Measurements from ENCODE around the gene DCAF11. TPM values are rescaled to one million over a fixed set of nuclear protein-coding genes. Genes with fewer than 3 reads are reported as not detected.

DCAF11 gene
- total RNA-seq, 1 experiment from 2014 or later = 52.7 TPM

DNA sequence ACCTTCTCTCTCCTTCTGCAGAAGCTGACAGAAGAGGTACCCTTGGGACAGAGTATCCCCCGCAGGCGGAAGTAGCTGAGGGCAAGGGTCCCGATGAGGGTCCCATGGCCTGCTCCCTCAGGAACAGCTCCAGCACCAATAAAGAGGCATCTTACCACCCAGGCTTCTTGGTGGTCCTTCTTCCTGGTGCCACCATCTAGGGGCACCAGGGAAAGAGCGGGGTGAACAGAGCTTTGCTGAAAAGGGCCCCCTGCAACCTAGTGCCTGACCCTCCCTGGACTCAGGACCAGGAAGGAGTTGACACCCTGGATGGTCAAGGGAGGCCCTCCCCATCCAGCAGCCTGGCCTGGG is 45.9 kb downstream of the DCAF11 start:
- H3K27me3 ChIP-seq (ENCODE audit: insufficient read depth, low read depth) = no peaks in the 10 kb centered on the region
- no TSS peak for BruUV-seq (replicated peaks)
- no peak overlapping the region for H2AFZ ChIP-seq
- H3K4me1 ChIP-seq (replicated peaks; ENCODE audit: insufficient read depth) = peaks cover 13% of the 10 kb centered on the region
- H3K79me2 ChIP-seq (ENCODE audit: low read depth) = no peaks in the 10 kb centered on the region
- no peaks in the 10 kb centered on the region; the same call in 1 of the 2 replicates for H3K36me3 ChIP-seq (ENCODE audit: low read depth)
- CTCF ChIA-PET = interaction anchor here (1.2 kb wide), 2 partner anchors 24 to 52 kb away, joined by 5 to 6 read pairs; partner anchors contain the start of gene PSME1
- H3F3A ChIP-seq (ENCODE audit: insufficient read depth, low read depth) = no peaks in the 10 kb centered on the region; the same call in 1 of the 2 replicates
- H4K20me1 ChIP-seq (ENCODE audit: insufficient read depth) = no peaks in the 10 kb centered on the region
- no peak overlapping the region for H3K27ac ChIP-seq
- TF ChIP-seq CTCF (conservative IDR thresholded peaks at IDR 0.05) (no peak), EZH2 (IDR thresholded peaks at IDR 0.05; ENCODE audit: low read depth) (no peak)
- intact Hi-C loops (cut with micrococcal nuclease; ENCODE audit: unreplicated experiment) = loop anchor here (2.0 to 5.0 kb wide), 2 partner anchors 68 to 102 kb away; partner anchors contain the start of gene PCK2
- H3K4me3 ChIP-seq = no peak overlapping the region
- POLR2A ChIA-PET (ENCODE audit: unreplicated experiment) = interaction anchor here (0.5 to 0.6 kb wide), 2 partner anchors 21 to 53 kb away, joined by 3 read pairs; partner anchors contain the start of gene CHMP4A
- no peaks in the 10 kb centered on the region for H3K9me2 ChIP-seq (ENCODE audit: insufficient read depth)
- peak overlapping the region; percentile 14; the same call in 1 of the 2 replicates for H3K4me2 ChIP-seq
- H3K9me3 ChIP-seq (ENCODE audit: insufficient read depth, low read depth) = no peaks in the 10 kb centered on the region
- no peak for DNase-seq

GRCh38 chr14:24160850-24161804 is 46.5 kb downstream of the DCAF11 start, which contains the start of gene IRF9:
Gene IRF9, plus strand, starts transcription at chr14:24161265. Its CDS starts 880 bp downstream, at chr14:24162145.
- TF ChIP-seq CTCF (conservative IDR thresholded peaks at IDR 0.05) (peak; percentile 88), EZH2 (IDR thresholded peaks at IDR 0.05; ENCODE audit: low read depth) (no peak)
- BruUV-seq (replicated peaks) = no TSS peak
- H3K36me3 ChIP-seq (ENCODE audit: low read depth) = no peaks in the 10 kb centered on the region; the same call in 1 of the 2 replicates

DNA sequence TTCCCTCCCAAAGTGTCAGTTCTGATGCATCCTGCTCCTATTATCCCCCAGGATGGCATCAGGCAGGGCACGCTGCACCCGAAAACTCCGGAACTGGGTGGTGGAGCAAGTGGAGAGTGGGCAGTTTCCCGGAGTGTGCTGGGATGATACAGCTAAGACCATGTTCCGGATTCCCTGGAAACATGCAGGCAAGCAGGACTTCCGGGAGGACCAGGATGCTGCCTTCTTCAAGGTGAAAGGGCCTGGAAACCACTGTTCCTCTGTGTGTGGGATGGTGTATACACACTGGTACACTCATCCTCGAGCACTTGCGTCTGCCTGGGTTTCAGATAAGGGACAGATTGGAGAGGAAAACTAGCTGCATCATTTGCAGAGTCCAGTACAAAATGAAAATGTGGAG is 47.5 kb downstream of the DCAF11 start:
- H3F3A ChIP-seq (ENCODE audit: insufficient read depth, low read depth) = no peaks in the 10 kb centered on the region; the same call in 1 of the 2 replicates
- DNase-seq = no peak
- H3K9me3 ChIP-seq (ENCODE audit: insufficient read depth, low read depth) = no peaks in the 10 kb centered on the region
- TF ChIP-seq EZH2 (IDR thresholded peaks at IDR 0.05; ENCODE audit: low read depth) (no peak), CTCF (conservative IDR thresholded peaks at IDR 0.05) (no peak)
- BruUV-seq (replicated peaks) = TSS peak; percentile 51
- peaks cover 13% of the 10 kb centered on the region for H3K4me1 ChIP-seq (replicated peaks; ENCODE audit: insufficient read depth)
- ChIA-PET CTCF (interaction anchor here (1.2 kb wide), 2 partner anchors 26 to 52 kb away, joined by 3 to 13 read pairs; partner anchors contain the start of gene IPO4), POLR2A (ENCODE audit: unreplicated experiment) (no interaction called here)
- H4K20me1 ChIP-seq (ENCODE audit: insufficient read depth) = no peaks in the 10 kb centered on the region
- H3K27ac ChIP-seq = no peak overlapping the region
- no peaks in the 10 kb centered on the region; the same call in 1 of the 2 replicates for H3K36me3 ChIP-seq (ENCODE audit: low read depth)
- intact Hi-C loops (cut with micrococcal nuclease; ENCODE audit: unreplicated experiment) = loop anchor here (5.0 kb wide), 1 partner anchor 70 kb away; the partner anchor contains the start of gene PCK2
- H3K79me2 ChIP-seq (ENCODE audit: low read depth) = no peaks in the 10 kb centered on the region
- no peak overlapping the region for H2AFZ ChIP-seq
- no peak overlapping the region for H3K4me3 ChIP-seq
- H3K27me3 ChIP-seq (ENCODE audit: insufficient read depth, low read depth) = no peaks in the 10 kb centered on the region
- 0 out of 2 replicates have a peak overlapping the region, but pooled peaks have one; percentile 76 for H3K4me2 ChIP-seq
- H3K9me2 ChIP-seq (ENCODE audit: insufficient read depth) = no peaks in the 10 kb centered on the region

More at GRCh38 chr14:24160850-24161804, 46.5 kb downstream of the DCAF11 start, which contains the start of gene IRF9:
- Histone ChIP-seq H3K79me2 (ENCODE audit: low read depth) (no peaks in the 10 kb centered on the region), H3K4me3 (peak within 1 kb of the TSS; percentile 41; the same call in 1 of the 2 replicates), H2AFZ (no peak within 1 kb of the TSS), H3K27me3 (ENCODE audit: insufficient read depth, low read depth) (no peaks in the 10 kb centered on the region), H3K4me1 (replicated peaks; ENCODE audit: insufficient read depth) (peaks cover 13% of the 10 kb centered on the region), H3K4me2 (peak within 1 kb of the TSS; percentile 76), H3K27ac (no peak within 1 kb of the TSS), H3K9me3 (ENCODE audit: insufficient read depth, low read depth) (no peaks in the 10 kb centered on the region), H4K20me1 (ENCODE audit: insufficient read depth) (no peaks in the 10 kb centered on the region), H3F3A (ENCODE audit: insufficient read depth, low read depth) (no peaks in the 10 kb centered on the region; the same call in 1 of the 2 replicates), H3K9me2 (ENCODE audit: insufficient read depth) (no peaks in the 10 kb centered on the region)
- intact Hi-C loops (cut with micrococcal nuclease; ENCODE audit: unreplicated experiment) = loop anchor here (1.0 to 5.0 kb wide), 4 partner anchors 27 to 102 kb away; partner anchors contain the start of genes CHMP4A, IPO4 and PCK2
- CTCF ChIA-PET = interaction anchor here (0.5 to 1.2 kb wide), 12 partner anchors 10 to 613 kb away, joined by 3 to 13 read pairs (median 4); partner anchors contain the start of genes DCAF11, EMC9, IPO4 and NRL
- DNase-seq = peak; percentile 82 to 95
- POLR2A ChIA-PET (ENCODE audit: unreplicated experiment) = interaction anchor here (0.5 to 0.8 kb wide), 5 partner anchors 20 to 52 kb away, joined by 3 to 5 read pairs (median 3); partner anchors contain the start of genes CHMP4A and EMC9

All from PC-9 (cell line).